Renal cortical epithelial cell (primary cell): Measurements from ENCODE around the gene BTBD9. TPM values are rescaled to one million over a fixed set of nuclear protein-coding genes. Genes with fewer than 3 reads are reported as not detected.

Experiments used
- DNase-seq: peaks from one replicate; pipeline ENCODE4 v3.0.0-alpha.2; 2011; ENCODE audit warnings: low read depth
- total RNA-seq: library from RNA; depleted of rRNA; stranded (reverse); fragments of >200 nt; gene quantifications from 2 replicates; pipeline ENCODE4 v1.2.3, GENCODE V29; 2014

Gene BTBD9
- total RNA-seq, 1 donor from 2014 or later: 18.8 TPM

DNA sequence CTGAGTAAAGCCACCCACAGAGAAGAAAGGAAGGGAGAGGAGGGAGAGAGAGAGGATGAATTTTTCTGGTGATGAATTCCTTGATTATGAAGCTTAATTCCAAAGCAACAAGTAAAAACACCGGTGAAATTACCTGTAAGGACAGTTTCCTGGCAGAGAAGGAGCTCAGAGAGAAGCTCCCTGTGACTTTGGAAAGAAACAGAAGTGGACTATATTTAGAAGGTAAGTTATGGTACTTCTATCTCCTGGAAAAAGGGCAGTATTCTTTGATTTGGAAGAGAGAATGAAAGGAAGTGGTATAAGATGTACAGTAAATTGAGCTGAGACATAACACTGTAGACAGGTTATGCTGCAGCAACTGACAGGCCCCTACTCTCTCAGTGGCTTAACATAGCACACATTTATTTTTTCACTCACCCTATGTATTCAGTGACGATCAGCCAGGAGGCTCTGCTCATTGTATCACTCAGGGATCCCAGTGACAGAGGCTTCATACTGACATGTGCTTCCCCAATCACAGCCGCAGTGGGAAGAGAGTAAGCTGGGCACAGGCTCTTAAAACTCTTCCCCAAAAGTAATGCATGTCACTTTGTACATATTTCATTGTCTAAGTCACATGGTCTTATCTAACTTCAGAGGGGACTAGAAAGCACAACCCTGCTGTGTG is 349.5 kb downstream of the BTBD9 start:
- no peak for DNase-seq

DNA sequence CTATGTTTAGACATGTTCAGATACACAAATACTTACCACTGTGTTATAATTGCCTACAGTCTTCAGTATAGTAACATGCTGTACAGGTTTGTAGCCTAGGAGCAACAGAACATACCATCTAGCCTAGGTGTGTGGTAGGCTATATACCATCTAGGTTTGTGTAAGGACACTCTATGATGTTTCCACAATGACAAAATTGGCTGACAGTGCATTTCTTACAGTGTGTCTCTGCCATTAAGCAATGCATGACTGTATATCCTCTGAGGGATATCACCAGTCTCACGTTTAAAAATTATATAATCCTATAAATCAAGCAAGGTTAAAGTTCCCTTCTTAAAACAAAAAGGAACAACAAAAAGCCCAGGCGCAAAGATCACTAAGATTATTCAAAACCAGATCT is 352.2 kb downstream of the BTBD9 start:
- DNase-seq: no peak

DNA sequence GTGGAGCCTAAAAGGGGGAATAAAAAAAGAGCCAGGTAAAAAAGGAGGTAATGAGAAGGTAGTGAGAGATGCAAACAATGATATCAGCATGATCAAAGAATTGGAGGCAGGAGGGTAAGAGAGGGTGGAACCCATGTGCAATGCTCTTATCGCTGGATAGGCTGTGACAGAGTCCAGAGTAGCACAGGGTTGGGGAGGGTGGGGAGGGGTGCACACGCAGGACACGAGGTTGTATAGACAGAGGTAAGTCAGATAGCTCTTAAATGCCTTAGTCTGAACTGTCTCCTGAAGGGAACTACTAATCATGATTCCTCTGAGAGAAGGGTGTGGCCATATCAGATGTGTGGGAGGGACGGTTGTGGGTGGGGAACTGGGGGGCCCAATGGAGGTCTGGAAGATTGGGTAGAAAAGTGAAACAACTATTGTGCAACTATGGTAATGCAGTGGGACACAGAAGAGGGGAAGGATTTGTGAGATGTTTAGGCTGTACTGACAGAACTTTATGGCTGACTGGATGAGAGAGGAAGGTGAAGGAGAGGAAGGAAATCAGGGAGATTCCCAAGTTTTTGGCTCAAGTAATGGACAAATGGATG is 354.8 kb downstream of the BTBD9 start:
- DNase-seq: no peak

DNA sequence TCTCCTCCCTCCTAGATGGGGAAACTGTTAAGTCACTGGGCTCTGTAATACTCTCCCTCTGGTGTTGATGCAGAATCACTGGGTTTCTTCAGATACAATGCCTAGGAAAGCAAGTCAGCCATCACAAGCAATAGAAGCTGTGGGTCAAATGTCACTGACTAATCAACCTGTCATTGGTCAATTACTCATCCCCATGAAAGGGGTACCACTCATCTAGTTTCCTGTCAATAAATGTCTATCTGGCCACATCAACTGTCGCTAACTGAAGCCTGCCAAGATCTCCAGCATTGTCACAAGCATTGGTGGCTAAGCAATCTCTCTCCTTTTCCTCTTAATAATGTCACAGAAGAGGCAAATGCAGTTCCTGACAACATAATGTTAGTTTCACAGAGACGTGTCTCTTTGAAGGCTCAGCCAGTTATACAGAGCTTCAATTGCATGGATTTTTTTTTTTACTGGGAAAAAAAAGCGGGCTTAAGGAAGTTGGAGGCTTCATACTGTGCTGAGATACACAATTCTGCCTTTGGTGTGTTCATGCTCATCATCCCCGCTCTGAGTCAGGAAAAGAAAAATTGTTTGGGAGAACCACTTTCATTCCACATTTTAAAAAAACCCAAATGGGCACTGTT is 355.9 kb downstream of the BTBD9 start:
- peak; percentile 82 for DNase-seq

DNA sequence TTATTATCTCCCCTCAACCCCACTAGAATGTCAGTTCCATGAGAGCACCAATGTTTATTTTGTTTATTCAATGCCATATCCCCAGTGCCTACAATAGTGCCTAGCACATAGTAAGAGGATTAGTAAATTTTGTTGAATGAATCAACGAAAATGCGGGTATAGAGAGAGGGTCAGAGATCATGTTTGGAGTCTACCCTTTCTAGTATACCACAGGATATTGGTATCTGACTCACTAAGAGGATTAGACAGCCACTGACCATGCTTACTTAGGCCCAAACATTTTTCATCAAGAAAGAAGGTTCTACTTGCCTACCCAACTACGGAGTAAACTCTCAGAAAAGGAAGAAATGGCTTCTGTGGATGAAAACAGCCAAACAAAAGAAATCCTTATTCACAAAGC is 356.8 kb downstream of the BTBD9 start:
- DNase-seq: no peak

DNA sequence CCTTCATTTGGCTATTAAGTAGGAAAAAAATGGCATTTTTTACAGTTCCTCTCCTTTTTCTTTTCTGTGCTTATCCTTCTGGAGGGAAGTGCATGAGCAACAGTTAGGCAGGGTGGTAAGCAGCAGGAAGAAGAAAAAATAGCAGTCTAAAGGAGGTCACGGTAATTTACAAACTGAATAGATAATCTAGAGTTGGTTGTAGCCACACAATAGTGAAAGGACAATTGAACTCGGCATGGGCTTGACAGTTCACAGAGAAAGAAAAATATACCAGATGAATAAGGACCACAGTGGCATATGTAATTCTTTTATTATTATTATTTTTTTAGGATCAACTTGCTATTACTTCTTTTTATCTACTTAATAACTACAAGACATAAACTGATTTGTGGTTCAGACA is 358.6 kb downstream of the BTBD9 start:
- no peak for DNase-seq

DNA sequence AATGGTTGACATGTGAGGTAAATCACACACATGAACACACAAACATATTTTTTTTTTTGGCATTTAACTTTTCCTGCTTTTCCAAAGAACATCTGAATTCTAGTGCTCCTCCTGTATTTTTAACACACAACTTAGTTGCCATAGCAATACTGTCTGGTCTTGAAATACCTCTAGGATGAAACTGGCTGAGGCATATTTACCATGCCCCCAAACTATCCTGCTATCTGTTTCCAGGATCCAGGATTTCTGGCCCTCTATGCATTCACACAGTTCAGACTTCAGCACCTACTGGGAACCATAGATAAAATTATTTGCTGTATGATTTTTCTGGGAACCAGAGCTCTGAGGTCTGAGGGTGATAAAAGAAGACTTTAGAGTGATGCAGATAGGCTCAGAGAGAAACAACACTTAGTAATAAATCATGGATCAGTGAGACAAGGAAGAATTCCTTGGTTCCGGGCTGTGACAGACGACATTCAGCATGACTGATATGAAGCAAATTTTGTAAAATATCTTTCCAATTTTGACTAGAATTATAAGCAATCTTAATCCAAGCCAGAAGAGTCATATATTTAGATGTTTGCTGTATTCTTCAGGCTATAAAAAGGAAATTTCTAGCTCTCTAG is 359.7 kb downstream of the BTBD9 start:
- DNase-seq: no peak

DNA sequence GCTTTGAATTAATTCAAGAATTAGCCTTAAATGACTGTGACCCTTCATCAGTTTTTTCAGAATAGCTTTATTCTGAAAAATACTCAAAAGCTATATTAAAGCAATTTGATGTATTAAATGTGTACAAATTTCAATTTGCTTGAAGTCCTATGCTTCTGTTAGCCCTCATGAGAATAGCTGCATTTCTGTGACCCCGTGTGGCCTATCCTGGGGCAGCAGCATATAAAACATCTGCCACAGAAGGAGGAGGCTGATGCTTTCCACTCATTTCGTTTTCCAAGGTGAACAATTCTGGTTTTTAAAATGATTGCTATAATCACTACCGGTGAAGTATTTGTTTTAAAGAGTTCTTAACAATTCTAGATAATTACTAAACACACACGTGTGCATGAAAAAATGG is 360.3 kb downstream of the BTBD9 start:
- DNase-seq: no peak

DNA sequence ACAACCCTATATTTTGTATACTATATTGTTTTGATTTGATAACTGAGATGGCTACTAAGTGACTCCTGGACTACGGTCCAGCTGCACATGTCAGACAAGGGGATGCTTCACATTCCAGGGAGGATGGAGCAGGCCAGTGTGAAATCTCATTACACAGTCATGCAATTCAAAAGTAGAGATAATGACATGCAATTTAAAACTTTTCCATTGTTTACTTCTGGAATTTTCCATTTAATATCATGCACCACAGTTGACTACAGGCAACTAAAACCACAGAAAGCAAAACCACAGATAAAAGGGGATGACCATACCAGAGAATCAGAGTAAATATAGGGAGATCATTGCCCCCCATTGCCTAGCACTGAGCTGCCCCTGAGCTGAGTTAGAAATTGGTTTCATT is 366.4 kb downstream of the BTBD9 start:
- no peak for DNase-seq

DNA sequence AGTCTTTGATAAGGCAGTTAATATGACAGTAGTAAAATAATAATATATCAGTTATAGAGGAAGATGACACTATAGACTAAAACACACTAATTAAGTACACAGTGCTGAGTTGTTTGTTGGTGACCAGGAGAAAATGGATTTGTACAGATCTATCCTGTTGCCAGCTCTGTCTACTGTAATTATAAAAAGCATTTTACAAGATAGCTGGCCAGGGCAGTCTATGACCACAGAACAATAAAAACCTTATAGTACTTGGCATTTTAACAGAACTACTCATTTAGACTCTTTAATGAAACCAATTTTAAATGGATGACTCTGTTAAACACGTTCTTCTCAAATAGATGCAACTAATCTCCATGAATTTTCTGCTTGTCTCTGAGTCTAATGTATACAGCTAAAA is 367.5 kb downstream of the BTBD9 start:
- DNase-seq: no peak

DNA sequence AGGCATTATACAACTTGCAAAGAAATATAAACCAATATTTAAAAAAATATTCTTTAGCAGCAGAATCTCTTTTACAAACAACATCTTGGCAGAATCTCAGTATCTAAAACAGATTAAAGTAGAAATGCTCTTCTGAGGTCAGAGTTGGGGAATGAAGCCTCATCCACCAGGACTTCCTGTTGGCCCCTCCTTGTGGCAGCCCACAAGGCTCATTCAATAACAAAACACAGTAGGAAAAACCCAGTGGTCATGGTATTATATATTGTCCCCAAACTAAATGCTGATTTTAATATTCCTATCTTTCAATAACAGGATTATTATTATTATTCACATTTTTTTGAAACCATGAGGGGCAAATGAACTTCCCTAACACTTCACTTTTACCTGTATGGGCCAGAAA is 368.6 kb downstream of the BTBD9 start:
- no peak for DNase-seq

DNA sequence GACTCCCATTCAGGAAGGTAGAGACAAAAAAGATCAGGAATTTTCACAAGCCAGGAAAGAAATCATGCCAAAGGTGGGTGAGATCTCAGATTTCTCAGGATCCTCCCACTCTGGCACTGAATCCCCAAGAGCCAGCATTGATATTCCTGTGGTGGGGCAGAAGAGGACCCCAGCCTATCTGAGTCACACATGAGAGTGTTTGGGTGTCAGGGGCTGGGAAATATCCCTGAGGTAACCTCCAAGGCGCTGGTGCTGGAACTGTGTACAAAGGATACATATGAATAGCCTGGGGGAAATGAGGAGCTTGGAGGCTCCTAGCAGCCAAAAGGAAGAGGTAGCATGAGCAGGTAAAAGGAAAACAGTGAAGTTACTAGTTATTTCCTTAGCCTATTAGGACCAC is 369.4 kb downstream of the BTBD9 start:
- no peak for DNase-seq

DNA sequence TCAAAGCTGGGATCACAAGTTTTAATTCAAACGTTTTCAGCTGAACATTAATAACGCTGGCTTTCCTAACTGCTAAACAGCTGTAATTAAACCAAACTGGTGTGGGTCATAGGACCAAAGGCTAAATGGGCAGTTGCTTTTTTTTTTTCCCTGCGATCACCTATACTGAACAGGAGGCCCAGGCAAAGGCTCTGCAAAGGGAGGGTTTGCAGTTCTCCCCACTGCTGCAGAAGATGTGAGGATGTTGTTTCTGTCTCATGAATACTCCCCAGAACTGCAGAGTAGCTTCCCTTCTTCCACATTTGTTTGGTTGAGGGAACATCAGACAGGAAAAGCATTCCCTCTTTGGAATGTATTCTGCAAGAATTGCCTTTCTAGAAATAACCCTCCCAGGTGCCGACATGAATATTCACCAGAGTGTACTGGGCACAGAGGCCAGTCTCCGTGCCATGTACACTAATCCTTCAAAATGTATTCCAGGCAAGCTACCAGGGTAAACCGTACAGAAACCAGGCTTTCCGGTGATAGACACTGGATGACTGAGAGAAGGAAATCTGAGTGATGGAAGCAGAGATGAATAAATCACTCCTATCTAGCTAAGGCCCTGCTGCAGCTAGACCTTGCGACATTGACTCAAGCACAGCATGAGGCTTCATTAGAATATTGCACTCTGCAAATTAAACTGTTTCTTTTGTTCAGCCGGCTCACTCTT is 370.1 kb downstream of the BTBD9 start:
- peak; percentile 20 for DNase-seq

DNA sequence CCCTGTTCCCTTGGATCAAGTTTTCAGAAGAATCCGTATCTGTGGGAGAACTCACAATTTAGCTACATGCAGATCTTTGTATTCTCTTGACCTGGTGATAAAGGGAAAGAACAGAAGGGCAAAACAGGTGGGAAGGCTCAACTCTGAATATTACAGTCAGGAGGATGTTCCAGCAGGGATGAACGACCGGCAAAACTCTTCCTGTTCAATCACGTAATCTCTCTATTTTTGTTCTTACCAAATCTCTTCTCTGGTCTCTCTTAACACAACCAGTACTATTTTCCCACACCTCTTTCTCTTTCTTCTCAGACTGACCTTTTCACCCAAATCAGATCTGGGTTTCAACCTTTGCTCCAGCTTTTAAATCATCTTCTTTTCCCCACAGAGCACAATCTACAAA is 371.4 kb downstream of the BTBD9 start:
- no peak for DNase-seq

DNA sequence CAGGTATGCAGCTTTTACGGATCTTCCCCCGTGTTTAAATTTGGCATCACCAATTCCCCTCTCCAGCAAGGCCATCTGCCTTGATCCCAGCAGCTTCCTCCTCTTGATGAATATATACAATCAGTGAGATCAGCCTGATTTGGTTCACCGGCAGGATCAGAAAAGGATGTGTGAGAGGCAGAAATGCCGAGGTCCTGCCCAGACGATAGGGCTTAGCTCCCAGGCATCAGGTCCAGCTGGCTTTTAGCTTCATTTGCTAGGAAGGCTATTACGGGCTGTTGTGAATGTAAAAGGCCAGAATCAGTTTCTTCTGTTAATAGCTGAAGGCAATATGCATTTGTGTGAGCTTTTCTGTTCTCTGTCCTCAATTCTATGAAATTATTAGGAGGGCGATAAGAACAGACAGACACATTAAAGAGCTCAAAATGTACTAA is 372.8 kb downstream of the BTBD9 start:
- no peak for DNase-seq

DNA sequence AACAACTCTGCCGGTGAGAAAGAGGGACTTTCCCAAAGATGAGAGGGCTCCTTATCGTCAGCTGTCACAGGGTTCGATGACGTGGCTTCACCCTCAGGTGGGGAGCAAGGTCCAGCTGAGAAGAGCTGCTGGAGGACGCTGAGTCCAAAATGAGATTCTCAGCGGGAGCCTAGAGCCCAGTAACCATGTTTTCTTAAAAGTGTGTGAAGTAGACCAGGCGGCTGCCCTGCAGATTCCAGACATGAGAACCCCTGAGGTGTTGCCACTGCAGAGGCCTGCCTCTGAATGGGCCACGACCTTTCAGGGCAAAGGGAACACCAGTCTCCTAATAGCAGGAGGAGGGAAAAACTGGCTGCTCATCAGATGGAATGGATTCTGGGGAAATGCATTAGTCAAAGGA is 375.1 kb downstream of the BTBD9 start:
- peak; percentile 75 for DNase-seq

DNA sequence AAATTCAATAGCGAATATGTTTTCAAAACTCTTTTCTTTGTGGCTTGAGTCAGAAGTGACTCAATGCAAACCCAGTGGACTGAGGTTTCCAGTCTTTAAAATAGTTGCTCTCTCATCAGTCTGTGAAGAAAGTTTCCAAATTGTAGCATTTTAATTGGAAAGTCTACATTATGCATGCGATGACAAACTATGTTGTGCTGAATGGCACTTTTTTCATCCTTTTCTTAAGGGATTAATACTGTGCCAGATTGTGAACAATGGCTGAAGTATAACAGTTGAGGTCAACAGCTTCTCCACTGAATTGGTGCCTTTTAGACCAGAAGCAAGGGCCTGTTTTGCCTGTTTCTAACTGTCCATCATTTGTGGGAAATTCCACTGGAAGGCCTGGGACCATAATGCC is 377.1 kb downstream of the BTBD9 start:
- peak; percentile 69 for DNase-seq

DNA sequence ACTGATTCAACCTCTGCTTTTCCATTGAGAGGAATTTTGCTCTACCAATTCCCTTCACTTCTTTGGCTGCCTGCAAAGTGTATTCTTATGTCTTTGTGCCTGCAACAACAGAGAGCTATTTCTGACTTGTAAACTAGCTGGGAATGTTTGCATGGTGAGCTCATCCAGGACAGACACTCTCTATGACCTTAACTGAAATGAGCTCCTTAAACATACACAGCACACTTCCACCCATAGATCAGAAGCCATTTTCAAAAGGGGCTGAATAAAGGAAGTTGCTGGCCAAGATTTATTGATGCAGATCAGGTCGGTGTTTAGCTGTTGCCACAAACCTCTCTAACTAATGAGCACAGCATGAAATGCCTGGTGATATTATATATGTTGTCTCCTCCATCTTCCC is 377.7 kb downstream of the BTBD9 start:
- DNase-seq: peak; percentile 82

DNA sequence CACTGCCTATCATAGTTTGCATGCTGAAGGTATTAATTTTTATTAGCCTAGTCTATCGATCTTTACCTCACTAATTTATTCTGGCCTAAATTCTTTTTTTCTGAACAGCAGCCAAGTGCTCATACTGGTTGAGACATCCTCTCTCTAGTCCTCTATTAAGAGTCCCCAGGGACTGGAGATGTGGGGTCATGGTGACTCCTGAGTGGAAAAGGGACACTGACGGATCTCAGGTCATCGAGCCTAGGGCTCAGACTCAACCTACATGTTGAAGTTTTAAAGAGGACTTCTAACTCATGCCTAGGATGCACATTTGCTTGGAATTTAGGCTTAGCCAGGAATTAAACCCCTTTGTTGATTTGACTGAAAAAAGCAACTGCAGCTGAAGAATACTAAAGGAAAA is 378.1 kb downstream of the BTBD9 start:
- no peak for DNase-seq

DNA sequence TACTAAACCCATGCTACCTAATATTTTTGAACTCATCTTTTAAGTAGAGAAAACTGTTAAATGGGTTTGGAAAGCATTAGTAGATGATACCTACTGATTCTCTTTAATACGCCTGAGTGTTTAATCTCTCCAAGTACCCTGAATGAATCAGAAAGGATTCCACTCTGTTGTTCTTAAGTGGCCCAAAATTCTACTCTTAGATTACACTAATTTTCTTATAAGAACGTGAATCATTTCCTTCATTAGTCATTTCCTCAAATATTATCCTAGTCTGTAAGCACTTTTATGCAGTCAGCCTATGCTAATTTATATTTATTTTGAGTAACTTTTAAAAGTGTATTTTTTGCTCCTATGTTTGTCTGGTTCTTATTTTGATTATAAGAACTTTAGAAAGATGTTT is 380.0 kb downstream of the BTBD9 start:
- DNase-seq: peak; percentile 44

DNA sequence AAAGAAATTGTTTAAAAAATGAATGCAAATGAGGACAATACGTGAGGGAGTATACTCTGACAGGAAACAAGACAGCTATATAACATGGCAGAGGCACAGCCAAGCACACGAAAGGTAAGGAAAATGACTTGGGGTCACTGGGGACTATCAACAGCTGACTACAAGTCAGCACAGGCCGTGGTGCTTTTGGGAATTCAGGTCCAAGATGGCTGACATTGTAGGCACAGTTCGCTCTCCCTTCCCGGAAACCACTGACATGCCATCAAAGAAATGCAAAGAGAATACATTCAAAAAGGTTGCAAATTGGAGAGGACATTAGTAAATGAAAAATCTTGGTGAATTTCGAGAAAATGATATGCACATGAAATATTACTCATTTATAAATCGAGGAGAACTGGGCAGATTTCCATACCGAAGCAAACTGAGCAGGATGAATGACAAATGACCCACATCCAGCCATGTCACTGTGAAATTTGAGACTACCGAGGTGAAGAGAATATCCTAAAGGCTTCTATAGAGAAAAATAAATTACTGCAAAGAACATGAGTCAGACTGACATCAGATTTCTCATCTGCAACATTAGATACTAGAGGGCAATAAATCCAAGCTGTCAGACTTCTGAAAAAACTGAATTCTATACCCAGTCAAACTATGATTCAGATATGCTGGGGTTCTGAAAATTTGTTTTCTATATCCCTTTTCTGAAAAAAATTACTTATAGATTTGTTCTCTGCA is 391.1 kb downstream of the BTBD9 start:
- DNase-seq: no peak

DNA sequence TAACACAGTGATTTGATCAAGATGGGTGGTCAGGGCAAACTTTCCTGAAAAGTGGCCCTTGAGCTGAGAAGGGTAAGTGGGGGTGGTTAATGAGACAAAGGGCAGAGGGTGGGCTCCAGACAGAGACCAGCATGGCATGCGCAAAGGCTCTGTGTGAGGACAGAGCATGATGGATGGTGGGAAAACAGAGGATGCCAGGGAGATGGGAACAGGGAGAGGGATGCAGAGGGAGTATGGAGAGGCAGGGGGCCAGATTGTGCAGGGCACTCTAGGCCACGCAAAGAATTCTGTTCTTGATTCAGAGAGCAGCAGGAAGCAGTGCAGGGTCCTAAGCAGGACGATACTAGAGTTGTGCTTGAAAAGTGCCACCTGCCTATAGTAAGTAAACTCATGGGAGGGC is 394.4 kb downstream of the BTBD9 start:
- DNase-seq: no peak
